Medulla oblongata (tissue), 1 donor: ENCODE measurements around the gene ANKRD13D.

Source experiments
- DNase-seq: peaks from one replicate; pipeline ENCODE4 v3.0.0-alpha.2; 2015; ENCODE audit errors: extremely low spot score

The ANKRD13D gene

GRCh38 chr11:67285541-67286498 lies 3.3 kb upstream of the ANKRD13D start:
- no peak for DNase-seq

- DNase-seq = peak; percentile 84
Measured at GRCh38 chr11:67286621-67287333, 2.3 kb upstream of the ANKRD13D start.

GRCh38 chr11:67287355-67288197 lies 1.5 kb upstream of the ANKRD13D start:
- DNase-seq = no peak

DNA sequence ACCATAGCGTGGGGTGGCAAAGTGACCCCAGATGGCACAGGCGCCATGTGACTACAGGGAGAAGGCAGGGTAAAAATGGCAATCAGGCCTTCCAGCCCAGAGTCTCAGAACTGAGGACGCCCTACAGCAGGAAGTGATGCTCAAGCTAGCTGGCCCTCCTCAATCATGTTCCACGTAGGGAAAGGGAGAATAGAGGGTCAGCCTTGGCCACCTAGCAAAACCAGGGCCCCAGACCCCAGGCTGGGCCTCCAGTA lies 978 bp upstream of the ANKRD13D start:
- no peak for DNase-seq

- peak; percentile 79 for DNase-seq
Measured at GRCh38 chr11:67288452-67289225, 464 bp upstream of the ANKRD13D start.

GRCh38 chr11:67289651-67290479 lies 762 bp downstream of the ANKRD13D start:
- no peak for DNase-seq

- no peak for DNase-seq
Measured at GRCh38 chr11:67290801-67291200, 1.7 kb downstream of the ANKRD13D start.

DNA sequence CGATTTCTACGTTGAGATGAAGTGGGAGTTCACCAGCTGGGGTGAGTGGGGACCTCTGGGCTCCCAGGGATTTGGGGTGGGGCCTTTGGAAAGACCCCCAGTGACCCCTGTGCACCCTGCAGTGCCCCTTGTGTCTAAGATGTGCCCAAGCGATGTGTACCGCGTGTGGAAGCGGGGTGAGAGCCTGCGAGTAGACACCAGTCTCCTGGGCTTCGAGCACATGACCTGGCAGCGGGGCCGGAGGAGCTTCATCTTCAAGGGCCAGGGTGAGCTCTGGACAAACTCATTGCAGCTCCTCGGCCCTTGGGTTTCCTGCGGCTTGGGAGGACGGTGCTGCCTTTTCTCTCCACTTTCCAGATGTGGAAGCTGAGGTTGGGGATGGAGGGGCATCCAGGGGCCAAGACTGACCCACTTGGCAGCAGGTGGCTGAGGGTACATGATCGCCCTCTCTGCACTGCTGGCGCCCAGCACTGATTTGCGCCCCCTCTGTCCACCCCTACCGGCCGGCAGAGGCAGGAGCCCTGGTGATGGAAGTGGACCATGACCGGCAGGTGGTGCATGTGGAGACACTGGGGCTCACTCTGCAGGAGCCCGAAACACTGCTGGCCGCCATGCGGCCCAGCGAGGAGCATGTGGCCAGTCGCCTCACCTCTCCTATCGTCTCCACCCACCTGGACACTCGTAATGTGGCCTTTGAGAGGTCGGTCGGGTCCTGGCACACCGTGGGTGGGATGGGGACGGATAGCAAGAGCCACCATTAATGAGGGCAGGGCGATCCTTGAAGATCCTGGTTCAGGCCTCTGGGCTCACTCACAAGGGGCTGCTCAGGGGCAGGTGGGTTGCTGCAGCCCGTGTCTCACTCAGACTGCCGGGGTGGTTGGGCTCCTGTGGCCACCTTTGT lies 2.6 kb downstream of the ANKRD13D start:
- DNase-seq = no peak

GRCh38 chr11:67292671-67293070 lies 3.6 kb downstream of the ANKRD13D start:
- DNase-seq = no peak

- DNase-seq = no peak
Measured at GRCh38 chr11:67293090-67293489, 4.0 kb downstream of the ANKRD13D start.

GRCh38 chr11:67295846-67296245 lies 6.7 kb downstream of the ANKRD13D start:
- DNase-seq = no peak

DNA sequence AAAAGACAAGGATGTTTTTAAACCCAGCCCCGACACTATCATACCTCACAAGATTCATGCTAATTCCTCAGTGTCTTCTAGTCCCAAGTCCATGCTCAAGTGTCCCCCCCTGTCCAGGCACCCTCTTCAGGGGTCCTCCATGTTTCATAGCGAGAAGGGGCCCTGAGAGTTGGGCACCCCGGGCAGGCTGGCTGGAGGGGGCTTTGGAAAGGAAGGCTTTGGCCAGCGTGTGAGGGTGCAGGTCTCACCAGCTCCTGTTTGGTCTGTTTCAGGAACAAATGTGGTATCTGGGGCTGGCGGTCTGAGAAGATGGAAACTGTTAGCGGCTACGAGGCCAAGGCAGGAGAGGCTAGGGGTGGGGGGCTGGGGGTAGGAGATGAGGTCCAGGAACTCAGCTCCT lies 9.7 kb downstream of the ANKRD13D start:
- DNase-seq = no peak

DNA sequence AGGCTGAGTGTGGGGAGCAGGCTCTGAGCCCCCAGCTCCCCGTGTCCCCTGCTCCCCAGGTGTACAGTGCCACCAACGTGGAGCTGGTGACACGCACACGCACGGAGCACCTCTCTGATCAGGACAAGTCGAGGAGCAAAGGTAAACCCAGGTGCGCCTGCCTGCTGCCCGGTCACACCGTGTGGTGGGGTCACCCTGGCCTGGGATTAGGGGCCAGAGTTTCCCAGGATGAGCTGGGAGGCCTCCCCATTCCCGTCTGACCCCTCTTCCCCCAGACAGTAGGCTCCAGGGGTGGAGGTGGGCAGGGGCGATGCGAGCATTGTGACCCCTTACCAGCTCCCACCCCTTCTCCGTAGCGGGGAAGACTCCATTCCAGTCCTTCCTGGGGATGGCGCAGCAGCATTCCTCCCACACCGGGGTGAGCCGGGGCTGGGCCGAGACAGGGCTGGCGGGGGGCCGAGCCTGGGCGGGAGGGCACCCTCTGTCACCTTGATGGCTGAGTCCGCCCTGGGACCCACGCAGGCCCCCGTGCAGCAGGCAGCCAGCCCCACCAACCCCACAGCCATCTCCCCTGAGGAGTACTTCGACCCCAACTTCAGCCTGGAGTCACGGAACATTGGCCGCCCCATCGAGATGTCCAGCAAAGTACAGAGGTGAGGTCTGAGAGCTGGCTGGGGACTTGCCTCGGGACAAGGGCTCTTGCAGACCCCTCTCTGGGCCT lies 10.5 kb downstream of the ANKRD13D start:
- DNase-seq = no peak

- no peak for DNase-seq
Measured at GRCh38 chr11:67300256-67300755, 11.2 kb downstream of the ANKRD13D start.

DNA sequence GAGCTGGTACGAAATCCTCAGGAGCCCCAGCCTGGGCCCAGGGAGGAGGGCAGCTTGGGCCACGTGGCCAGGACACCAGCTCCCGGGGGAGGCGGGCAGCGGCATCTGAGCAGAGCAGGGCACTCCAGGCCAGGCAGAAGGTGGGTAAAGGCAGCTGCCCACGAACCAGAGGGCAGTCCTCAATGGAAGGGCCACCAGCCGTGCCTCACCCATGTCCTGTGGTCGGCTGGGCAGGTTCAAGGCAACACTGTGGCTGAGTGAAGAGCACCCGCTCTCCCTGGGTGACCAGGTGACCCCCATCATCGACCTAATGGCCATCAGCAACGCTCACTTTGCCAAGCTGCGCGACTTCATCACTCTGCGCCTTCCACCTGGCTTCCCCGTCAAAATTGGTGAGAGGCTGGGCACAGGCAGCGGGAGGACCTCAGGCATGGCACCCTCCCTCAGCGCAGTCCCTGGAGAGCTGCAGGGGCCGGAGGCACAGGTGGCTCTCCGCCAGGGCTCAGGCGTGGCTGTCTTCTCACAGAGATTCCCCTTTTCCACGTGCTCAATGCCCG lies 11.7 kb downstream of the ANKRD13D start:
- DNase-seq = no peak

DNA sequence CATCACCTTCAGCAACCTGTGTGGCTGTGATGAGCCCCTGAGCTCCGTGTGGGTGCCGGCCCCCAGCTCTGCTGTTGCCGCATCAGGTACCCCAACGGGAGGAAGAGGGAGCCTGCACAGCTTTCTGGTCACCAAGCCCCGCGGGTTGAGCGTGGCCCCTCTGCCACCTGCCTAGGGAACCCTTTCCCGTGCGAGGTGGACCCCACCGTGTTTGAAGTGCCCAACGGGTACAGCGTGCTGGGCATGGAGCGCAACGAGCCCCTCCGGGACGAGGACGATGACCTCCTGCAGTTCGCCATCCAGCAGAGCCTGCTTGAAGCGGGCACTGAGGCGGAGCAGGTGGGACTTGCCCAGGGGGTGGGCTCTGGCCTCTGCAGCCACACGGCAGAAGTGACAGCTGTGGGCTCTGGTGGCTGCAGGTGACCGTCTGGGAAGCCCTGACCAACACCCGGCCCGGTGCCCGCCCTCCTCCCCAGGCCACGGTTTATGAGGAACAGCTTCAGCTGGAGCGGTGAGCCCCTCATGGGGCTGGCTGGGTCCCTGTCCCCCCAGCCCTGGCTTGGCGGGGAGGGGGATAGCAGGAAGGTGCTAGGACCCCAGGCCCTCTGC lies 12.3 kb downstream of the ANKRD13D start:
- no peak for DNase-seq

DNA sequence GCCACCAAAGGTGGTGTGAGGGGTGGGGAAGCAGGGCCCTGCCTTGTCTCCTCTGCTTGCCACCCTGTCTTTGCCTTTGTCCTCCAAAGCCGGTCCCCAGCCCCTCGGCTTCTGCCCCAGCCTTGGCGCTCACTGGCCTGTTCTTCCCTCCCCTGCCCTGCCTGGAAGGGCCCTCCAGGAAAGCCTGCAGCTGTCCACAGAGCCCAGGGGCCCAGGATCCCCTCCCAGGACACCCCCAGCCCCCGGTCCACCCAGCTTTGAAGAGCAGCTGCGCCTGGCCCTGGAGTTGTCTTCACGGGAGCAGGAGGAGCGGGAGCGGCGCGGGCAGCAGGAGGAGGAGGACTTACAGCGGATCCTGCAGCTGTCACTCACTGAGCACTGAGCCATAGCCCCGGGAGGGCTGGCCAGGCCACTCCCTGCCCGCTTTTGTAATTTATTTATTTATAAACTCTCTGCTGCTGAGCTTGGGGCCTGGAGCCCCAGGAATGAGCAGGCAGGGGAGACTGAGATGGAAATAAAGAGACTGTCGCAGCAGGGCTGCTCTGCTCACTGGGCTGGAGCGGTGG lies 12.9 kb downstream of the ANKRD13D start:
- no peak for DNase-seq
